Trophoblast cell (in vitro differentiated cells and primary cell): ENCODE measurements around the gene RAB3A.
A peak's percentile ranks its signal among the peaks of the same experiment; 100 is the strongest.

Experiments
- DNase-seq, 2 donors: peaks; one replicate each; pipeline ENCODE4 v3.0.0-alpha.2; 2016
- H2AFZ ChIP-seq: 2 replicates; pipeline ENCODE4 v1.6.1; 2013; ENCODE audit warnings: low read length, moderate library complexity, mild to moderate bottlenecking; ENCODE audit not compliant: insufficient read depth, poor library complexity
- H2AK5ac ChIP-seq: 2 replicates; pipeline ENCODE4 v1.6.1; 2013; ENCODE audit warnings: mild to moderate bottlenecking, low read length
- H2BK120ac ChIP-seq: 2 replicates; pipeline ENCODE4 v1.6.1; 2013; ENCODE audit warnings: low read length, mild to moderate bottlenecking, moderate library complexity; ENCODE audit not compliant: insufficient read depth, poor library complexity
- H2BK12ac ChIP-seq: 2 replicates; pipeline ENCODE4 v1.6.1; 2013; ENCODE audit warnings: mild to moderate bottlenecking, low read length, moderate library complexity
- H2BK5ac ChIP-seq: 2 replicates; pipeline ENCODE4 v1.6.1; 2013; ENCODE audit warnings: low read length, low read depth, moderate library complexity, mild to moderate bottlenecking; ENCODE audit not compliant: poor library complexity
- H3K14ac ChIP-seq: 2 replicates; pipeline ENCODE4 v1.6.1; 2013; ENCODE audit warnings: mild to moderate bottlenecking, low read length
- H3K18ac ChIP-seq: 2 replicates; pipeline ENCODE4 v1.6.1; 2013; ENCODE audit warnings: mild to moderate bottlenecking, low read length
- H3K23ac ChIP-seq: 2 replicates; pipeline ENCODE4 v1.6.1; 2013; ENCODE audit warnings: low read length
- H3K27ac ChIP-seq: 2 replicates; pipeline ENCODE4 v1.5.1; 2013; ENCODE audit warnings: low read depth, mild to moderate bottlenecking, inconsistent platforms, low read length, moderate library complexity
- H3K27me3 ChIP-seq: 2 replicates; pipeline ENCODE4 v1.6.1; 2013; ENCODE audit warnings: inconsistent platforms, mild to moderate bottlenecking, low read length, moderate library complexity; ENCODE audit not compliant: insufficient read depth
- H3K36me3 ChIP-seq, 2 experiments: 1 replicate in 1 of 2; 2 replicates in 1 of 2; pipeline ENCODE4 v1.6.1; 2013; ENCODE audit warnings: low read length in 2 of 2, mild to moderate bottlenecking in 2 of 2, moderate library complexity in 1 of 2; ENCODE audit not compliant: insufficient read depth in 2 of 2, control insufficient read depth in 1 of 2
- H3K4ac ChIP-seq: 2 replicates; pipeline ENCODE4 v1.6.1; 2013; ENCODE audit warnings: low read depth, mild to moderate bottlenecking, low read length, moderate library complexity
- H3K4me1 ChIP-seq, 2 experiments: 1 replicate in 1 of 2; 2 replicates in 1 of 2; pipeline ENCODE4 v1.6.1; 2013; ENCODE audit warnings: low read length in 2 of 2, mild to moderate bottlenecking in 2 of 2, moderate library complexity in 1 of 2; ENCODE audit not compliant: insufficient read depth in 2 of 2, control insufficient read depth in 1 of 2
- H3K4me2 ChIP-seq: 2 replicates; pipeline ENCODE4 v1.6.1; 2013; ENCODE audit warnings: inconsistent platforms, mild to moderate bottlenecking, low read length, moderate library complexity
- H3K4me3 ChIP-seq: 2 replicates; pipeline ENCODE4 v1.5.1; 2013; ENCODE audit warnings: mild to moderate bottlenecking, low read depth, low read length, inconsistent platforms
- H3K79me1 ChIP-seq: one replicate; pipeline ENCODE4 v1.6.1; 2013; ENCODE audit warnings: low read length
- H3K79me2 ChIP-seq: 2 replicates; pipeline ENCODE4 v1.6.1; 2013; ENCODE audit warnings: low read length, mild to moderate bottlenecking; ENCODE audit not compliant: control insufficient read depth, insufficient read depth, poor library complexity
- H3K9ac ChIP-seq: 2 replicates; pipeline ENCODE4 v1.6.1; 2013; ENCODE audit warnings: mild to moderate bottlenecking, low read length
- H3K9me3 ChIP-seq: 2 replicates; pipeline ENCODE4 v1.6.1; 2013; ENCODE audit warnings: low read depth, mild to moderate bottlenecking, control low read depth, inconsistent platforms, low read length; ENCODE audit not compliant: insufficient read depth
- H4K12ac ChIP-seq: 2 replicates; pipeline ENCODE4 v1.6.1; 2013; ENCODE audit warnings: low read depth, mild to moderate bottlenecking, low read length, moderate library complexity
- H4K8ac ChIP-seq: 2 replicates; pipeline ENCODE4 v1.6.1; 2013; ENCODE audit warnings: low read depth, mild to moderate bottlenecking, low read length, moderate library complexity
- H4K91ac ChIP-seq: one replicate; pipeline ENCODE4 v1.6.1; 2013; ENCODE audit warnings: low read depth, mild to moderate bottlenecking, low read length, moderate library complexity
- WGBS: extraction: QIAGEN DNeasy Blood & Tissue Kit; methylation state at CpG from one replicate; pipeline ENCODE4 v1.1.7; 2013; ENCODE audit warnings: missing lambda C conversion rate; ENCODE audit not compliant: insufficient read length, insufficient coverage; ENCODE audit errors: extremely low coverage; 5-methylcytosine and 5-hydroxymethylcytosine counted together

Gene RAB3A

GRCh38 chr19:18168673-18169381 is 35.0 kb downstream of the RAB3A start:
- Histone ChIP-seq H4K91ac (no peak overlapping the region), H2BK120ac (no peak overlapping the region), H3K14ac (no peak overlapping the region), H2BK12ac (no peak overlapping the region), H3K4ac (no peak overlapping the region), H3K9ac (no peak overlapping the region), H3K27ac (no peak overlapping the region), H4K12ac (no peak overlapping the region), H2BK5ac (no peak overlapping the region), H3K9me3 (peaks cover 2% of the 10 kb centered on the region), H2AFZ (no peak overlapping the region), H3K79me2 (no peaks in the 10 kb centered on the region), H2AK5ac (no peak overlapping the region), H3K36me3 (peaks cover 54 to 55% of the 10 kb centered on the region in 2 experiments), H3K23ac (no peak overlapping the region), H3K27me3 (peaks cover under 1% of the 10 kb centered on the region), H4K8ac (no peak overlapping the region), H3K18ac (no peak overlapping the region), H3K79me1 (no peaks in the 10 kb centered on the region), H3K4me2 (no peak overlapping the region), H3K4me3 (no peak overlapping the region), H3K4me1 (peaks cover 0 to 4% of the 10 kb centered on the region in 2 experiments)
- no CpG with 5 or more reads among the region's 66 CpGs for WGBS
- no peak for DNase-seq

GRCh38 chr19:18167975-18168645 is 35.7 kb downstream of the RAB3A start:
- no peak overlapping the region for H4K8ac ChIP-seq
- H4K91ac ChIP-seq, result no peak overlapping the region
- no peaks in the 10 kb centered on the region for H3K79me1 ChIP-seq
- H2AK5ac ChIP-seq, result no peak overlapping the region
- H3K4ac ChIP-seq, result no peak overlapping the region
- H3K18ac ChIP-seq, result no peak overlapping the region
- H3K14ac ChIP-seq, result no peak overlapping the region
- no peak overlapping the region for H2BK12ac ChIP-seq
- H3K9ac ChIP-seq, result no peak overlapping the region
- no peaks in the 10 kb centered on the region for H3K4me1 ChIP-seq
- no peak overlapping the region for H3K4me2 ChIP-seq
- no peaks in the 10 kb centered on the region for H3K27me3 ChIP-seq
- H4K12ac ChIP-seq, result no peak overlapping the region
- no peak overlapping the region for H2AFZ ChIP-seq
- no peak overlapping the region for H3K4me3 ChIP-seq
- no peak overlapping the region for H2BK120ac ChIP-seq
- H3K9me3 ChIP-seq, result no peaks in the 10 kb centered on the region
- H3K23ac ChIP-seq, result no peak overlapping the region
- no peak overlapping the region for H2BK5ac ChIP-seq
- WGBS, result no CpG with 5 or more reads among the region's 14 CpGs
- no peak overlapping the region for H3K27ac ChIP-seq
- no peaks in the 10 kb centered on the region for H3K79me2 ChIP-seq
- peaks cover 60% of the 10 kb centered on the region in 2 experiments for H3K36me3 ChIP-seq
- DNase-seq, result peak in 1 of 2 donors; percentile 51

GRCh38 chr19:18167011-18167410 is 36.8 kb downstream of the RAB3A start:
- Histone ChIP-seq H3K4me2 (no peak overlapping the region), H2AK5ac (no peak overlapping the region), H3K79me2 (no peaks in the 10 kb centered on the region), H3K79me1 (no peaks in the 10 kb centered on the region), H3K9me3 (no peaks in the 10 kb centered on the region), H3K9ac (no peak overlapping the region), H4K8ac (no peak overlapping the region), H3K4me3 (no peak overlapping the region), H3K14ac (no peak overlapping the region), H3K36me3 (peaks cover 69 to 70% of the 10 kb centered on the region in 2 experiments), H2AFZ (no peak overlapping the region), H4K91ac (no peak overlapping the region), H3K27me3 (no peaks in the 10 kb centered on the region), H3K27ac (no peak overlapping the region), H4K12ac (no peak overlapping the region), H2BK12ac (no peak overlapping the region), H3K23ac (no peak overlapping the region), H3K18ac (no peak overlapping the region), H2BK120ac (no peak overlapping the region), H2BK5ac (no peak overlapping the region), H3K4me1 (no peaks in the 10 kb centered on the region), H3K4ac (no peak overlapping the region)
- no CpG with 5 or more reads among the region's 21 CpGs for WGBS
- no peak for DNase-seq

- no peak overlapping the region for H2BK12ac ChIP-seq
- no peak for DNase-seq
Measured at GRCh38 chr19:18165794-18166544, 37.9 kb downstream of the RAB3A start.

More at GRCh38 chr19:18165794-18166544, 37.9 kb downstream of the RAB3A start:
- Histone ChIP-seq H2AFZ (no peak overlapping the region), H3K4me3 (no peak overlapping the region), H3K18ac (no peak overlapping the region), H3K9ac (no peak overlapping the region), H4K12ac (no peak overlapping the region), H3K4me2 (no peak overlapping the region), H4K8ac (no peak overlapping the region), H3K36me3 (peaks cover 72 to 76% of the 10 kb centered on the region in 2 experiments), H4K91ac (no peak overlapping the region), H3K79me1 (no peaks in the 10 kb centered on the region), H2BK5ac (no peak overlapping the region), H3K4me1 (peaks cover 5 to 6% of the 10 kb centered on the region in 2 experiments), H3K23ac (no peak overlapping the region), H2AK5ac (no peak overlapping the region), H3K9me3 (no peaks in the 10 kb centered on the region), H3K14ac (no peak overlapping the region), H3K79me2 (no peaks in the 10 kb centered on the region), H3K27me3 (no peaks in the 10 kb centered on the region), H3K27ac (no peak overlapping the region), H3K4ac (no peak overlapping the region), H2BK120ac (no peak overlapping the region)
- WGBS, result no CpG with 5 or more reads among the region's 15 CpGs
